ENCODE data around the gene AMPH. TPM values are rescaled to one million over a fixed set of nuclear protein-coding genes. Genes with fewer than 3 reads are reported as not detected.

The AMPH gene
- total RNA-seq, 4 donors from 2014 or later: 1.9 to 8.9 (median 4.6) TPM

- H3K27ac ChIP-seq: no peak overlapping the region
- H3K36me3 ChIP-seq: no peaks in the 10 kb centered on the region
- intact Hi-C loops (cut with DNase I): no loop called here
- H3K9me3 ChIP-seq: no peaks in the 10 kb centered on the region
- H3K4me1 ChIP-seq: no peaks in the 10 kb centered on the region
- H3K4me3 ChIP-seq (replicated peaks in 1 of 3): no peak overlapping the region
- 94 to 96% methylated on average over 1 of the region's 1 CpG for WGBS, 2 donors
- DNase-seq: no peak
- H3K27me3 ChIP-seq: no peaks in the 10 kb centered on the region
- TF ChIP-seq CTCF (IDR thresholded peaks at IDR 0.05): no peak
- TF ChIP-seq POLR2A (IDR thresholded peaks at IDR 0.05): no peak
Measured at GRCh38 chr7:38506004-38506403, 125.2 kb downstream of the AMPH start.

DNA sequence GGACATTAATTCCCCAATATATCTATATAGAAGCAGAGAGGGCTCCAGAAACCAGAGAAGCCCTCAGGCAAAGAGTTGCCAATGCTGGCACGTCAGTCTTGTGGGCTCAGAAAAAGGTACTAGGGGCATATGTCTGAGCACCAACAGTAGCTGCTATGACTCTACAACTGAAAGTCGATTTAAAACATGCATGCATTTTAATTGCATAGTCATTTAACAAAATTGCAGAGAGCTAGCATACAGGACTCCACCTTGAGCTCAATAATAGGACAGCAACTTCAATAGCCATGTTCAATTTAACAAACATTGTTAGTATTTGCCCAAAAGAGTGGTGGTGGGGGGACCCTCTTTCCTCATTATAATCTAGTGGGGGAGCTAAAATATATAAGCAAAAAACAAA, 126.5 kb downstream of the AMPH start:
- Histone ChIP-seq H3K4me1 (no peaks in the 10 kb centered on the region), H3K4me3 (replicated peaks in 1 of 3) (no peak overlapping the region), H3K9me3 (no peaks in the 10 kb centered on the region), H3K27ac (no peak overlapping the region), H3K36me3 (no peaks in the 10 kb centered on the region), H3K27me3 (no peaks in the 10 kb centered on the region)
- no peak for DNase-seq
- intact Hi-C loops (cut with DNase I): no loop called here
- no peak for TF ChIP-seq CTCF (IDR thresholded peaks at IDR 0.05)
- TF ChIP-seq POLR2A (IDR thresholded peaks at IDR 0.05): no peak
- WGBS, 2 donors: 56 to 80% methylated on average over 2 of the region's 2 CpGs

GRCh38 chr7:38502848-38503247, 128.3 kb downstream of the AMPH start:
- Histone ChIP-seq H3K36me3 (no peaks in the 10 kb centered on the region), H3K27ac (no peak overlapping the region), H3K4me3 (replicated peaks in 1 of 3) (no peak overlapping the region), H3K9me3 (no peaks in the 10 kb centered on the region), H3K4me1 (no peaks in the 10 kb centered on the region), H3K27me3 (no peaks in the 10 kb centered on the region)
- TF ChIP-seq CTCF (IDR thresholded peaks at IDR 0.05): no peak
- no peak for TF ChIP-seq POLR2A (IDR thresholded peaks at IDR 0.05)
- intact Hi-C loops (cut with DNase I): no loop called here
- no peak for DNase-seq
- WGBS, 2 donors: 84 to 91% methylated on average over 6 of the region's 6 CpGs

DNA sequence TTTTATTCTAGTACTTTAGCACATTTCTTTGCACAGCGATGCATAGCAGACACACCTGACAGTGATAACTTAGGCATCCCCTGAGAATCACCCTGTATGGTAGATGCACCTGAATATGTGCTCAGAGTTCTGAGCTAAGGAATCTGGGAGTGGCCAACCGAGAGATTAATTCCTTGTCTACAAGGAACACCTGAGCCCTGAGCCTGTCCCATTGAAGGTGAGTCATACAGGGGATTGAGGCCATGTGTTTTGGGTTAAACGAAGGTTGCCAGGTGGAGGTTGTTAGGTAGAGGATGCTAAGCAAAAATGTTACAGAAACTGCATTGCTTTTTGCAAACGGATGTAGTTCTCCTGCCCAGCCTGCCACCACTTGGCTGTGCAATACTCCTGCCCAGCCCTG, 128.9 kb downstream of the AMPH start:
- no peak for TF ChIP-seq POLR2A (IDR thresholded peaks at IDR 0.05)
- no peak overlapping the region for H3K4me3 ChIP-seq (replicated peaks in 1 of 3)
- no peak for DNase-seq
- WGBS, 2 donors: 84 to 86% methylated on average over 4 of the region's 4 CpGs
- no peaks in the 10 kb centered on the region for H3K27me3 ChIP-seq
- no peaks in the 10 kb centered on the region for H3K36me3 ChIP-seq
- no peaks in the 10 kb centered on the region for H3K4me1 ChIP-seq
- intact Hi-C loops (cut with DNase I): no loop called here
- H3K27ac ChIP-seq: no peak overlapping the region
- H3K9me3 ChIP-seq: no peaks in the 10 kb centered on the region

- 66 to 79% methylated on average over 2 of the region's 2 CpGs for WGBS, 2 donors
- no peak for TF ChIP-seq POLR2A (IDR thresholded peaks at IDR 0.05)
- no peak for TF ChIP-seq CTCF (IDR thresholded peaks at IDR 0.05)
- DNase-seq: no peak
- H3K27ac ChIP-seq: no peak overlapping the region
- no peak overlapping the region for H3K4me3 ChIP-seq (replicated peaks in 1 of 3)
- intact Hi-C loops (cut with DNase I): no loop called here
- H3K4me1 ChIP-seq: no peaks in the 10 kb centered on the region
- H3K36me3 ChIP-seq: no peaks in the 10 kb centered on the region
- H3K27me3 ChIP-seq: no peaks in the 10 kb centered on the region
- no peaks in the 10 kb centered on the region for H3K9me3 ChIP-seq
Measured at GRCh38 chr7:38492010-38492409, 139.2 kb downstream of the AMPH start.

DNA sequence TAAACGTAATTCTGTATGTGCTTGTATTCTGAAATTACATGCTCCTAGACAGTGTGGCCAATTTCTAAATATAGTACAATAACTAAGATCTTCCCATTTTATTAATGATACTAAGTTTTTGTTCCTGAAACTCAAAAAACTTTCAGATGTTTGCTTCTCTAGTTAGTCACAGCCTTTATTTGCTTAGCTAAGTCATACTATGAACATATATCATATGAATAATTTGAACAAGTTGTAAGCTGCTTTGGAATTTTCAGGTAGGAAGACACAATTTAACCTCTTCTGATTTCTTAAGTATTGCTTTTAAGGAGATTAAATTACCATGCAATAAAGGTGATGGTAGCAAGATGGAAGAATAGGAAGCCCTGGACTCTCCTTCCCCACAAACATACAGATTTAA, 148.7 kb downstream of the AMPH start:
- 86 to 89% methylated on average over 1 of the region's 1 CpG for WGBS, 2 donors
- H3K36me3 ChIP-seq: no peaks in the 10 kb centered on the region
- no peaks in the 10 kb centered on the region for H3K4me1 ChIP-seq
- TF ChIP-seq CTCF (IDR thresholded peaks at IDR 0.05): no peak
- no peak for TF ChIP-seq POLR2A (IDR thresholded peaks at IDR 0.05)
- no peak overlapping the region for H3K4me3 ChIP-seq (replicated peaks in 1 of 3)
- H3K9me3 ChIP-seq: no peaks in the 10 kb centered on the region
- DNase-seq: no peak
- H3K27me3 ChIP-seq: no peaks in the 10 kb centered on the region
- intact Hi-C loops (cut with DNase I): no loop called here
- no peak overlapping the region for H3K27ac ChIP-seq

Measured in thyroid gland (tissue), 4 donors.